Neuronal stem cell (in vitro differentiated cells): ENCODE data around the gene SMPD3. TPM values are rescaled to one million over a fixed set of nuclear protein-coding genes. Genes with fewer than 3 reads are reported as not detected.

Experiments used
- small RNA-seq: library from polyadenylated mRNA; stranded (forward); fragments of <200 nt; extraction: miRNeasy Mini kit (QIAGEN cat#:217004); gene quantifications from one replicate; pipeline ENCODE3, GENCODE V24; 2013; ENCODE audit not compliant: insufficient read depth

Gene SMPD3

Small RNAs within 50 kb of the gene (small RNA-seq; reads per million reads assigned to genes)
- gene RF00019 (not detected), gene RNU4-30P (not detected)
